Stimulated activated effector memory CD8-positive, alpha-beta T cell treated with anti-CD3 and anti-CD28 coated beads, Interleukin-12 subunit alpha, Interleukin-12 subunit beta, amount 100 ng/mL, for 72 hours (primary cell): Measurements from ENCODE around the gene CFDP1.

ENCODE experiments used
- ATAC-seq: fragments of 150-1000 bp; cut with Tn5 transposase; 2 replicates; pipeline ENCODE4 v1.10.0; 2021
- DNase-seq, 2 donors: peaks; one replicate each; pipeline ENCODE4 v3.0.0; 2021 to 2022; ENCODE audit warnings: low spot score in 2 of 2
- H3K27ac Mint-ChIP-seq: one replicate; pipeline ENCODE4 v1.8.0; 2022; ENCODE audit warnings: mild to moderate bottlenecking, mixed read lengths
- H3K36me3 Mint-ChIP-seq: one replicate; pipeline ENCODE4 v1.8.0; 2022; ENCODE audit warnings: mild to moderate bottlenecking, mixed read lengths
- H3K4me1 Mint-ChIP-seq: one replicate; pipeline ENCODE4 v1.8.0; 2022; ENCODE audit warnings: mixed read lengths
- H3K4me3 Mint-ChIP-seq: one replicate; pipeline ENCODE4 v1.8.0; 2022; ENCODE audit warnings: mild to moderate bottlenecking, mixed read lengths
- H3K9me3 Mint-ChIP-seq: one replicate; pipeline ENCODE4 v1.8.0; 2022; ENCODE audit warnings: mixed read lengths

The CFDP1 gene

GRCh38 chr16:75401691-75402090, 31.6 kb downstream of the CFDP1 start:
- Mint-ChIP-seq H3K4me1 (peaks cover 7% of the 10 kb centered on the region), H3K4me3 (no peak overlapping the region), H3K9me3 (no peaks in the 10 kb centered on the region), H3K36me3 (peaks cover 25% of the 10 kb centered on the region), H3K27ac (peak overlapping the region; percentile 84)
- DNase-seq: no peak
- no peak for ATAC-seq

GRCh38 chr16:75398333-75398732, 35.0 kb downstream of the CFDP1 start:
- H3K4me1 Mint-ChIP-seq: peaks cover 7% of the 10 kb centered on the region
- no peaks in the 10 kb centered on the region for H3K9me3 Mint-ChIP-seq
- ATAC-seq: no peak
- H3K4me3 Mint-ChIP-seq: no peak overlapping the region
- no peak overlapping the region for H3K27ac Mint-ChIP-seq
- peaks cover 22% of the 10 kb centered on the region for H3K36me3 Mint-ChIP-seq
- DNase-seq: no peak

GRCh38 chr16:75394941-75395340, 38.4 kb downstream of the CFDP1 start:
- Mint-ChIP-seq H3K9me3 (no peaks in the 10 kb centered on the region), H3K4me1 (peaks cover 4% of the 10 kb centered on the region), H3K4me3 (no peak overlapping the region), H3K36me3 (peaks cover 51% of the 10 kb centered on the region), H3K27ac (no peak overlapping the region)
- ATAC-seq (no peak), DNase-seq (no peak)

DNA sequence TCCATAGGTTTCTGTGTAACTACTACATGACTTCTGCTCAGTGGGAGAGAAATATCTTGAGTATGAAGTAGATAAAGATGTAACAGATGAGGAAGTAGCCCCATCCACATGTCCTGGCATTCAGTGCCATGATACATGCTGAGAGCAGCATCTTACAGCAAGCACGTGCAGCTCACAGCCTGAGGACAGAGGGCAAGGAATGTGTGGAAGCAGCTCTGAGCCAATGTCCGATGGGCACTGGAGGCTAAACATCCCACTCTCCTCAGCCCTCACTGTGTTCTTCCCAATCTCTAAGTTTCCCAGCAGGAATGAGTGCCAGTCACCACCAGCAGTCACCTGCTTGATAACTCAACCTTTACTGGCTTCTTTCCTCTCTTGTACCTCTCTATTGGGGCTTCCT, 40.4 kb downstream of the CFDP1 start:
- ATAC-seq: no peak
- no peaks in the 10 kb centered on the region for H3K9me3 Mint-ChIP-seq
- peaks cover 4% of the 10 kb centered on the region for H3K4me1 Mint-ChIP-seq
- DNase-seq: no peak
- no peak overlapping the region for H3K4me3 Mint-ChIP-seq
- no peak overlapping the region for H3K27ac Mint-ChIP-seq
- peaks cover 53% of the 10 kb centered on the region for H3K36me3 Mint-ChIP-seq

- H3K4me3 Mint-ChIP-seq: no peak overlapping the region
- H3K9me3 Mint-ChIP-seq: no peaks in the 10 kb centered on the region
- peaks cover 4% of the 10 kb centered on the region for H3K4me1 Mint-ChIP-seq
- ATAC-seq: no peak
- H3K36me3 Mint-ChIP-seq: peaks cover 53% of the 10 kb centered on the region
- H3K27ac Mint-ChIP-seq: no peak overlapping the region
- no peak for DNase-seq
Observed at GRCh38 chr16:75390926-75391653, 42.2 kb downstream of the CFDP1 start.

- no peak overlapping the region for H3K4me3 Mint-ChIP-seq
- DNase-seq (no peak), ATAC-seq (no peak)
- H3K4me1 Mint-ChIP-seq: peaks cover 4% of the 10 kb centered on the region
- H3K27ac Mint-ChIP-seq: no peak overlapping the region
- no peaks in the 10 kb centered on the region for H3K9me3 Mint-ChIP-seq
- peaks cover 40% of the 10 kb centered on the region for H3K36me3 Mint-ChIP-seq
Observed at GRCh38 chr16:75389096-75389690, 44.1 kb downstream of the CFDP1 start.

DNA sequence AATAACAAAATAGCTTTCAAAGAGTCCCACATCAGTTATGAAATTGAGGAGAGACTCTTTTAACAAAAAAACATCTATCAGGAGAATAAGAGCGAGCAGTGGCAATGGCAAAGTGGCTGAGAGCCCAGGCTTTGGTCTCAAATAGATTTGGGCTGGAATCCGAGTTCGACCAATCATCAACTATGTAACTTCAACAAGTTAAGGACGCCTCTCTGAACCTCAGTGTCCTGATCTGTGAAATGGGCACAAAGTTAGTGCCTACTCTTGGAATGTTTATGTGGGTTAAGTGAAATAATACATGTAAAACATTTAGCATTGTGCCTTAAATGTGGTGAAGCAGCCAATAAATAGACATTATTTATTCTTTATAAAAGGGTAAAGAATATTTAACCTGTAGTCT, 45.4 kb downstream of the CFDP1 start:
- H3K9me3 Mint-ChIP-seq: no peaks in the 10 kb centered on the region
- H3K27ac Mint-ChIP-seq: no peak overlapping the region
- H3K4me3 Mint-ChIP-seq: no peak overlapping the region
- H3K36me3 Mint-ChIP-seq: peaks cover 27% of the 10 kb centered on the region
- H3K4me1 Mint-ChIP-seq: peaks cover 4% of the 10 kb centered on the region
- no peak for ATAC-seq
- no peak for DNase-seq

DNA sequence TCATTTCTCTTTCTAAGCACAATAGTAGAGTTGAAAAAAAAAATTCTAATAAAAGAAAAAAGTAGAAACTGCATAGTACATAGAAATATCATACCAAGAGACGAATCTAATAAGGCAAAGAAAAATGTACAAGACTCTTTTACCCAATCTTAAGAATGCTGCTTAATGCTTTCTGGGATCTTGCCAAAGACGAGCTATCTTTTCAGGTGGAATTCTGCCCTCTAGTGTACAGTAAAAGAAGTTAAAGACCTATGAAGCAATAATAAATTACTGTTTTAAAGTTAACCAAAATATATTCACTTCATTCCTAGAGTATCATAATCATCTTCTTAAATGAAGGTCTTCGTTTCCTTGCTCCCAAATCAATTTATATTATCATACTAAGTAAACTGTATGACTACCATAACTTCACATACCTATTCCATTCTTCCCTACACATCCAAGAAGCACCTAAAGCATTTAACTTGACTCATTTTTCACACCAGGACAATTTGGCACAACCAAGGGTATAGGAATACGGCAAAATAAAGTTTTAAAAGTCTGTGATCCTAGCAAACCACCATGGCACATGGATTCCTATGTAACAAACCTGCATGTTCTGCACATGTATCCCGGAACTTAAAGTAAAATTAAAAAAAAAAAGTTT, 47.7 kb downstream of the CFDP1 start:
- Mint-ChIP-seq H3K4me3 (no peak overlapping the region), H3K4me1 (peaks cover 15% of the 10 kb centered on the region), H3K36me3 (peaks cover 8% of the 10 kb centered on the region), H3K9me3 (no peaks in the 10 kb centered on the region), H3K27ac (no peak overlapping the region)
- ATAC-seq: no peak
- DNase-seq: no peak

GRCh38 chr16:75383141-75383540, 50.2 kb downstream of the CFDP1 start:
- Mint-ChIP-seq H3K4me1 (peaks cover 35% of the 10 kb centered on the region), H3K4me3 (no peak overlapping the region), H3K27ac (no peak overlapping the region), H3K36me3 (peaks cover 17% of the 10 kb centered on the region), H3K9me3 (no peaks in the 10 kb centered on the region)
- ATAC-seq (no peak), DNase-seq (no peak)

- H3K4me1 Mint-ChIP-seq: peaks cover 35% of the 10 kb centered on the region
- ATAC-seq: no peak
- no peak overlapping the region for H3K27ac Mint-ChIP-seq
- H3K9me3 Mint-ChIP-seq: no peaks in the 10 kb centered on the region
- H3K4me3 Mint-ChIP-seq: no peak overlapping the region
- no peak for DNase-seq
- peaks cover 17% of the 10 kb centered on the region for H3K36me3 Mint-ChIP-seq
Observed at GRCh38 chr16:75382611-75383010, 50.7 kb downstream of the CFDP1 start.

DNA sequence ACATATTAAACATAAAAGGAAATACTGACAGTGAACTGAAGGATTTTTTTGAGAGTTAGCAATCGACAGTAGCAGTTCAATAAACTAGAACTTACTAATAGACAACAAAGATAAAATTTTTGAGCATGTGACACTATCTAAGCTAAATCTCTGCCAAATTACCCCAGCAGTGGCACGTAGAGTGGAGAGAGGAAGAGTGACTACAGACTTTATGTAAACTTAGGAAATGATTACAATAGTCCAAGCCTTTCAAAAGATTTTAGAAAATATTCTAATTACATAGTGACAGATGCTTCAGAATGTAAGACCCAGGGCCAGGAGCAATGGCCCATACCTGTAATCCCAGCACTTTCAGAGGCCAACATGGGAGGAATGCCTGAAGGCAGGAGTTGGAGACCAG, 52.4 kb downstream of the CFDP1 start:
- no peak for DNase-seq
- ATAC-seq: no peak
- peak overlapping the region; percentile 36 for H3K27ac Mint-ChIP-seq
- H3K9me3 Mint-ChIP-seq: no peaks in the 10 kb centered on the region
- peaks cover 35% of the 10 kb centered on the region for H3K4me1 Mint-ChIP-seq
- peaks cover 26% of the 10 kb centered on the region for H3K36me3 Mint-ChIP-seq
- H3K4me3 Mint-ChIP-seq: no peak overlapping the region

DNA sequence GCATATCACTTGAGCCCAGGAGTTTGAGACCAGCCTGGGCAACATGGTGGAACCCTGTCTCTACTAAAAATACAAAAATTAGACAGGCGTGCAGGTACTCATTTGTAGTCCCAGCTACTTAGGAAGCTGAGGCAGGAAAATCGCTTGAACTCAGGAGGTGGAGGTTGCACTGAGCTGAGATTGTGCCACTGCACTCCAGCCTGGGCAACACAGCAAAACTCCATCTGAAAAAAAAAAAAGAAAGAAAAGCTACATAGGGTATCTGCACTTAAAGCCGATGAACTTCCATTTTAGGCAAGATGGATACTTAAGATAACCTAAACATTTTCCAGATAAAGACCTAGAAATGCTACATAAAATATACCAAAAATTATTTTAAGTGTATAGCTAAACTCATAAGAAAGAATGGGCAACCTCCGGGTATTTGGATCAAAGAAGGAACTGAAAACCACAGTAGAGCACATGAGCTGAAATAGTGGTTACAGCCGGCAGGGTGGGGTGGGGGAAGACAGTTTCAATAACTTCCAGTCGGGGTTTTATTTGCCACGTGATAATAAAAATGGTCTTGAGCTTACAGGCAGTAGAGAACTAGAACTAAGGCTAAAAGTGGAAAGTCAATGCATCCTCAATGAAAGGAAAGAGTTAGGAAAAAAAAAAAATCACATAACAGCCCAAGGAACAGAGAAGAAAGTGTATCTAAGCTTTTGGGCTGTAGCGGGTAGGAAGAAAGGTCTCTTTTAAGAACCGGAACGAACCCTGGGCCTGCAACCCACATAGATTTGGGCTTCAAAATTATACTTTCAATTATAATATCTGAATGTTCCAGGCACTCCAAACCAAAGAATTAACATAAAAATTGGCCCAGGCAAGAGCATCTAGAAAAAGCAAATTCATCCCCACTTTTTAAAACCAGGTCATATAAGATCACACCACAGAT, 53.1 kb downstream of the CFDP1 start:
- Mint-ChIP-seq H3K36me3 (peaks cover 26% of the 10 kb centered on the region), H3K4me1 (peaks cover 35% of the 10 kb centered on the region), H3K27ac (peak overlapping the region; percentile 36), H3K4me3 (peak overlapping the region; percentile 29), H3K9me3 (no peaks in the 10 kb centered on the region)
- no peak for DNase-seq
- peak; percentile 65 for ATAC-seq

DNA sequence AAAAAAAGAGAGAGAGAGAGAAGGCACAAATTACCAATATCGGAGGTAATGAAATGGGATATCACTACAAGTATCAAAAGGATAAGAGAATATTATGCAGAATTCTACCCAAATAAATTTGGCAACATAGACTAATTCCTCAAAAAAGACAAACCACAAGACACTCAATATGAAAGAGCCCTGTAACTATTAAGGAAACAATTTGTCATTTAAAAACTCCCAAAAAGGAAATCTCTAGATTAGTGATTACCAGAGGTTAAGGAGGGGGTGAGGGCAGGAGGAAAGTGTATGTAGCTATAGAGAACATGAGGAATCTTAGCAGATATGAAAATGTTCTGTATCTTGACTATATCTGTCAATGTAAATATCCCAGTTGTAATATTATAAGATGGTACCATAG, 54.0 kb downstream of the CFDP1 start:
- Mint-ChIP-seq H3K4me3 (peak overlapping the region; percentile 29), H3K4me1 (peaks cover 35% of the 10 kb centered on the region), H3K9me3 (no peaks in the 10 kb centered on the region), H3K36me3 (peaks cover 26% of the 10 kb centered on the region), H3K27ac (no peak overlapping the region)
- ATAC-seq: peak; percentile 92
- no peak for DNase-seq

DNA sequence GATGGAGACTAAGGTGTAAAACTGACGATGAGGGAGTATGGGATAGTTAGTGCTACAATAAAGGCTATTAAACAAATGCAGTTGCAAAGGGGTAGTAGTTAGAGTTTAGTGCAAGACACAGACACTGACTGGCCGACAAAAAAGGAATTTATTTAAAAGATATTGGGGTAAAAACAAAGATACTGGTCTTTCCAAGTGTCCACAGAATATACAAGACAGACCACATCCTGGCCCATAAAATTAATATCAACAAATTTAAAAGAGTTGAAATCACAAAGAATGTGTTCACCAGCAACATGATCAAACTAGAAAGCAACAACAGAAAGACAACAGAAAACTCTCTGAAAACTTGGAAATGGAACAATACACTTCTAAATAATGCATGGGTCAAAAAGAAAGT, 54.7 kb downstream of the CFDP1 start:
- H3K4me1 Mint-ChIP-seq: peaks cover 35% of the 10 kb centered on the region
- H3K36me3 Mint-ChIP-seq: peaks cover 26% of the 10 kb centered on the region
- no peaks in the 10 kb centered on the region for H3K9me3 Mint-ChIP-seq
- no peak for DNase-seq
- H3K27ac Mint-ChIP-seq: no peak overlapping the region
- no peak for ATAC-seq
- H3K4me3 Mint-ChIP-seq: no peak overlapping the region

GRCh38 chr16:75377729-75378386, 55.4 kb downstream of the CFDP1 start:
- H3K36me3 Mint-ChIP-seq: peaks cover 26% of the 10 kb centered on the region
- H3K27ac Mint-ChIP-seq: no peak overlapping the region
- peaks cover 35% of the 10 kb centered on the region for H3K4me1 Mint-ChIP-seq
- ATAC-seq: no peak
- DNase-seq: no peak
- no peak overlapping the region for H3K4me3 Mint-ChIP-seq
- no peaks in the 10 kb centered on the region for H3K9me3 Mint-ChIP-seq
